Spinal cord (tissue), 10 donors: Measurements from ENCODE around the gene ST3GAL3. TPM values are rescaled to one million over a fixed set of nuclear protein-coding genes. Genes with fewer than 3 reads are reported as not detected.

Source experiments
- DNase-seq, 6 donors: peaks; one replicate each; pipeline versions ENCODE4 v3.0.0 to v3.0.0-alpha.2; 2013 to 2015; ENCODE audit warnings: low spot score in 6 of 6, low read depth in 4 of 6
- H3K27ac ChIP-seq: one replicate; pipeline ENCODE4 v1.5.1; 2013; ENCODE audit warnings: low read depth, low read length, control low read depth
- H3K27me3 ChIP-seq: one replicate; pipeline ENCODE4 v1.6.1; 2013; ENCODE audit warnings: low read length; ENCODE audit not compliant: control insufficient read depth, insufficient read depth
- H3K36me3 ChIP-seq: one replicate; pipeline ENCODE4 v1.6.1; 2013; ENCODE audit warnings: low read length; ENCODE audit not compliant: control insufficient read depth, insufficient read depth
- H3K4me1 ChIP-seq: one replicate; pipeline ENCODE4 v1.6.1; 2013; ENCODE audit warnings: low read length; ENCODE audit not compliant: control insufficient read depth, insufficient read depth
- H3K4me3 ChIP-seq: one replicate; pipeline ENCODE4 v1.5.1; 2013; ENCODE audit warnings: low read depth, low read length, control low read depth
- H3K9me3 ChIP-seq: one replicate; pipeline ENCODE4 v1.6.1; 2013; ENCODE audit warnings: low read length; ENCODE audit not compliant: control insufficient read depth, insufficient read depth
- WGBS: methylation state at CpG from one replicate; pipeline ENCODE4 v1.1.5; 2013; ENCODE audit warnings: missing lambda C conversion rate; ENCODE audit not compliant: insufficient coverage; 5-methylcytosine and 5-hydroxymethylcytosine counted together
- polyA plus RNA-seq, 2 donors: library from polyadenylated mRNA; unstranded; fragments of 120-200 nt; gene quantifications; one replicate each; pipeline ENCODE4 v1.2.1, GENCODE V29; 2013; ENCODE audit not compliant: insufficient read length in 2 of 2
- total RNA-seq, 2 donors: library from RNA; depleted of rRNA in 1 of 2; stranded (reverse); fragments of 120-200 nt in 1 of 2; fragments of >200 nt in 1 of 2; gene quantifications; one replicate each; pipeline versions ENCODE4 v1.2.3 to v1.2.4, GENCODE V29; 2013 to 2014
- donor health status: healthy.

Gene ST3GAL3
- total and polyA plus RNA-seq, 4 donors: 29.6 to 71.0 (median 52.9) TPM

- peaks cover 49% of the 10 kb centered on the region for H3K4me1 ChIP-seq
- H3K36me3 ChIP-seq: peaks cover 30% of the 10 kb centered on the region
- H3K27me3 ChIP-seq: peaks cover 19% of the 10 kb centered on the region
- H3K27ac ChIP-seq: no peak overlapping the region
- WGBS: 50% methylated on average over 12 of the region's 13 CpGs
- DNase-seq: peak in 5 of 6 donors; percentile 45 to 92 (median 63)
- peak overlapping the region; percentile 12 for H3K4me3 ChIP-seq
- no peaks in the 10 kb centered on the region for H3K9me3 ChIP-seq
Observed at GRCh38 chr1:43934101-43934985, 227.0 kb downstream of the ST3GAL3 start.

- DNase-seq: no peak
- H3K9me3 ChIP-seq: no peaks in the 10 kb centered on the region
- WGBS: 33% methylated on average over 5 of the region's 5 CpGs
- peaks cover 19% of the 10 kb centered on the region for H3K27me3 ChIP-seq
- H3K36me3 ChIP-seq: peaks cover 28% of the 10 kb centered on the region
- H3K4me3 ChIP-seq: no peak overlapping the region
- H3K27ac ChIP-seq: no peak overlapping the region
- peaks cover 49% of the 10 kb centered on the region for H3K4me1 ChIP-seq
Observed at GRCh38 chr1:43934986-43935324, 227.6 kb downstream of the ST3GAL3 start.

DNA sequence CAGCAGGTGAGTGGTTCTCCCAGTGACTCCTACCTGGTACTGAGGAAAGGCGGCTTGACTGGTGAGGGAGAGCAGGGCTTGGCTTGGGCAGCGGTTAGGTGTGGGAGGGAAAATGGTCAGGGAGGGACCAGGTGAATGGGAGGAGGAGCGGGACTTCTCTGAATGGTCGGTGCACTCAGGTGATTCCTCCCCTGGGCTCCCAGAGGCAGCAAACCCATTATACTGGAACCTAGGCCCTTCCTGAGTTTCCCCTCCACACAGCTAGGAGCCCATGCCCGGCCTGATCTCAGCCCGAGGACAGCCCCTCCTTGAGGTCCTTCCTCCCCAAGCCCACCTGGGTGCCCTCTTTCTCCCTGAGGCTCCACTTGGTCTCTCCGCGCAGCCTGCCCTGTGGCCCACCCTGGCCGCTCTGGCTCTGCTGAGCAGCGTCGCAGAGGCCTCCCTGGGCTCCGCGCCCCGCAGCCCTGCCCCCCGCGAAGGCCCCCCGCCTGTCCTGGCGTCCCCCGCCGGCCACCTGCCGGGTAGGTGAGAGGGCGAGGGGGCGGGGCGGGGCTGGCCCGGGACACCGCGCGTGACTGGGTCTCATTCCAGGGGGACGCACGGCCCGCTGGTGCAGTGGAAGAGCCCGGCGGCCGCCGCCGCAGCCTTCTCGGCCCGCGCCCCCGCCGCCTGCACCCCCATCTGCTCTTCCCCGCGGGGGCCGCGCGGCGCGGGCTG lies 228.5 kb downstream of the ST3GAL3 start:
- no peak overlapping the region for H3K27ac ChIP-seq
- WGBS: 2% methylated on average over 45 of the region's 48 CpGs
- H3K4me3 ChIP-seq: no peak overlapping the region
- peaks cover 18% of the 10 kb centered on the region for H3K36me3 ChIP-seq
- peaks cover 19% of the 10 kb centered on the region for H3K27me3 ChIP-seq
- no peaks in the 10 kb centered on the region for H3K9me3 ChIP-seq
- no peak for DNase-seq
- peaks cover 49% of the 10 kb centered on the region for H3K4me1 ChIP-seq

GRCh38 chr1:43936431-43937151 lies 229.3 kb downstream of the ST3GAL3 start:
- H3K9me3 ChIP-seq: no peaks in the 10 kb centered on the region
- 5% methylated on average over 54 of the region's 56 CpGs for whole genome bisulfite sequencing
- H3K27me3 ChIP-seq: peaks cover 19% of the 10 kb centered on the region
- H3K36me3 ChIP-seq: peaks cover 13% of the 10 kb centered on the region
- no peak overlapping the region for H3K27ac ChIP-seq
- peaks cover 49% of the 10 kb centered on the region for H3K4me1 ChIP-seq
- H3K4me3 ChIP-seq: peak overlapping the region; percentile 19
- DNase-seq: peak in 2 of 6 donors; percentile 66 to 72

DNA sequence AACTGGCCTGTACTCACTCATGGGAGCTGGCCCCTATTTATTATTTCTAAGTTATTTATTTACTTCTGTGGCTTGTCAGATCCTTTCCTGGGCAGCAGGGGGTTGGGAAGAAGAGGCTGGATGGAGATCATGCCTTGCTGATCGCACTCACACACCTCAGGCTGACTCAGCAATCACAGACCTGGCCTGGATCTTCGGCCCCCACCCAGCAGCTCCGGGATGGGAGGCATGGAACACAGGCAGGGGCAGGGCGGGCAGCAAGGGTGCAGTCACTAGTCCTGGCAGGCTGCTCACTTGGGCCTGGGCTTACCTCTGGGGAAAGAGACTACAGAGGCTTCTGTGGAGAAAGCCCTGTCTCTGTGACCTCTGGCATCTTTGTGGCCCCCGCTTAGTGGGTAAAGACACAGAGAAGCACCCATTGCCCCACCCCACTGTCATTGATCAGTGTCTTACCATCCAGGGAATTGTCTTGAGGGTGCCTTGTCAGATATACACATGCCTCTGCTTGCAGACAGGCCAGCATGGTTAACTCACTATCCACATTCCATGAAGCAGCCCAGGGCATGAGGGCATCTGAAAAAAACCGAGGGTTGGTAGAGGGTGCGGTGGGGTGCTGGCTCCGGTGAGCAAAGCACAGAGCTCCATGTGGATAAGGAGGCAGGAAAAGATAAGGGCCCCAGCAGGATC lies 230.0 kb downstream of the ST3GAL3 start:
- Histone ChIP-seq H3K4me3 (no peak overlapping the region), H3K27ac (no peak overlapping the region)

GRCh38 chr1:43938383-43938782 lies 231.0 kb downstream of the ST3GAL3 start:
- 73% methylated on average over 6 of the region's 10 CpGs for WGBS
- H3K9me3 ChIP-seq: no peaks in the 10 kb centered on the region
- no peak overlapping the region for H3K27ac ChIP-seq
- no peak for DNase-seq
- H3K4me1 ChIP-seq: peaks cover 39% of the 10 kb centered on the region
- H3K27me3 ChIP-seq: peaks cover 10% of the 10 kb centered on the region
- peaks cover 7% of the 10 kb centered on the region for H3K36me3 ChIP-seq
- H3K4me3 ChIP-seq: no peak overlapping the region

More for the DNA sequence above, 230.0 kb downstream of the ST3GAL3 start:
- 88% methylated on average over 8 of the region's 8 CpGs for WGBS
- H3K9me3 ChIP-seq: no peaks in the 10 kb centered on the region
- peaks cover 49% of the 10 kb centered on the region for H3K4me1 ChIP-seq
- peaks cover 7% of the 10 kb centered on the region for H3K36me3 ChIP-seq
- peaks cover 19% of the 10 kb centered on the region for H3K27me3 ChIP-seq
- DNase-seq: no peak

DNA sequence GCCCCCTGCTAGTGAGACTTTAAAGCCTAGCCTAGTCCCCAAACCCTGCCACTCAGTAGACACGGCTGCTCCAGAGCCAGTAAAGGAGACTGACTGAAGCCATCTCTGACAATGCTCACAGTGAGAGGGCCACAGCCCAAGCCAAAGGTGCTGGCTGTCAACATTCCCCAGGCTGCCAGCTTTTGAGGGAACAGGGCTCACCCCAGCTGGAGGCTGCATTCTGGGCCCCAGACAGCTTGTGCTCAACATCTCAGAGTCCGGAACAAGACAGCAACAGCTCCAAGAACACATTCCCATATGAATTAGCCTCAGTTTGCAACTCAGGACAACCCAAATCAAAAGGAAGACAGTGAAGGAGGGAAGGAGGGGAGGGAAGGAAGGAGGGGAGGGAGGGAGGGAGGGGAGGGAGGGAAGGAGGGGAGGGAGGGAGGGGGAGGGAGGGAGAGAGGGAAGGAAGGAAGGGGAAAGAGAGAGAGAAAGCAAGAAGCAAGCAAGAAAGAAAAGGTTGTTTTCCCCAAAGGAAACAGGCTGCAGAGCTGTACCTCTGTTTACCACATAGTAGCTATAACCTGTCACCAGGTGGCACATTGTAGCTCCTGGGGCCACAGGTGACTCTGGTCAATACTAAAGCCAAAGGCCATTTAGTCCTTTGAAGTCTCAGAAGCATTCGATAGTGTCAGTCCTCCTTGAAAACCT lies 231.7 kb downstream of the ST3GAL3 start:
- peak in 1 of 6 donors; percentile 33 for DNase-seq
- H3K27ac ChIP-seq: no peak overlapping the region

GRCh38 chr1:43942411-43942810 lies 235.1 kb downstream of the ST3GAL3 start:
- H3K36me3 ChIP-seq: peaks cover under 1% of the 10 kb centered on the region
- H3K27ac ChIP-seq: no peak overlapping the region
- no peaks in the 10 kb centered on the region for H3K9me3 ChIP-seq
- 88% methylated on average over 3 of the region's 3 CpGs for WGBS
- H3K27me3 ChIP-seq: no peaks in the 10 kb centered on the region
- DNase-seq: no peak
- H3K4me1 ChIP-seq: peaks cover 26% of the 10 kb centered on the region
- H3K4me3 ChIP-seq: no peak overlapping the region

More for the DNA sequence above, 231.7 kb downstream of the ST3GAL3 start:
- H3K9me3 ChIP-seq: no peaks in the 10 kb centered on the region
- H3K4me3 ChIP-seq: no peak overlapping the region
- 67% methylated on average over 2 of the region's 3 CpGs for WGBS
- peaks cover 7% of the 10 kb centered on the region for H3K36me3 ChIP-seq
- H3K27me3 ChIP-seq: peaks cover 3% of the 10 kb centered on the region
- H3K4me1 ChIP-seq: peaks cover 32% of the 10 kb centered on the region
